Osteocyte (in vitro differentiated cells): ENCODE measurements around the gene UBE2O. TPM values are rescaled to one million over a fixed set of nuclear protein-coding genes. Genes with fewer than 3 reads are reported as not detected.

Experiments
- DNase-seq: peaks from one replicate; pipeline ENCODE4 v3.0.0; 2021; ENCODE audit warnings: mixed read lengths; ENCODE audit not compliant: unreplicated experiment; ENCODE audit errors: extremely low spot score
- H3K27ac Mint-ChIP-seq: one replicate; pipeline ENCODE4 v1.8.0; 2021; ENCODE audit warnings: mild to moderate bottlenecking, mixed read lengths; ENCODE audit not compliant: unreplicated experiment
- H3K27me3 Mint-ChIP-seq: one replicate; pipeline ENCODE4 v1.8.0; 2021; ENCODE audit warnings: mixed read lengths; ENCODE audit not compliant: unreplicated experiment
- H3K36me3 Mint-ChIP-seq: one replicate; pipeline ENCODE4 v1.8.0; 2021; ENCODE audit warnings: mixed read lengths; ENCODE audit not compliant: unreplicated experiment
- H3K4me1 Mint-ChIP-seq: one replicate; pipeline ENCODE4 v1.8.0; 2021; ENCODE audit warnings: mixed read lengths; ENCODE audit not compliant: unreplicated experiment
- H3K4me3 Mint-ChIP-seq: one replicate; pipeline ENCODE4 v1.8.0; 2021; ENCODE audit warnings: mild to moderate bottlenecking, moderate library complexity, mixed read lengths; ENCODE audit not compliant: unreplicated experiment
- H3K9me3 Mint-ChIP-seq: one replicate; pipeline ENCODE4 v1.8.0; 2021; ENCODE audit warnings: mixed read lengths; ENCODE audit not compliant: unreplicated experiment
- long read RNA-seq: library from polyadenylated mRNA; unstranded; transcript quantifications from one replicate; pipeline ENCODE4 v2.0.0, GENCODE V29; 2021
- total RNA-seq: library from RNA; stranded (reverse); gene quantifications from 2 replicates; pipeline ENCODE4 v1.2.1, GENCODE V29; 2021
- TF ChIP-seq, protein P1 (sequence below): fragments of 200-600 bp; sonication (generic); IDR thresholded peaks from 2 replicates; pipeline ENCODE4 v1.5.0; 2021; ENCODE audit warnings: antibody characterized with exemption, mild to moderate bottlenecking, moderate library complexity

UBE2O gene
- 30.7 and 32.4 TPM in 2 replicates for total RNA-seq
- long read RNA-seq, partial matches to known transcripts, result 3 of 4 reads
- long read RNA-seq, other reads (novel, unspliced or antisense), result 1 of 4 reads

GRCh38 chr17:76452660-76453430 is at the start of gene UBE2O:
UBE2O (minus strand) TSS chr17:76453152; CDS start chr17:76453141, 11 bp downstream.
- DNase-seq, result peak; percentile 96
- H3K27ac Mint-ChIP-seq, result peak within 1 kb of the TSS; percentile 81
- peaks cover 33% of the 10 kb centered on the region for H3K4me1 Mint-ChIP-seq
- peak within 1 kb of the TSS; percentile 83 for H3K4me3 Mint-ChIP-seq
- H3K36me3 Mint-ChIP-seq, result no peaks in the 10 kb centered on the region
- H3K27me3 Mint-ChIP-seq, result no peaks in the 10 kb centered on the region
- TF ChIP-seq, protein P1, sequence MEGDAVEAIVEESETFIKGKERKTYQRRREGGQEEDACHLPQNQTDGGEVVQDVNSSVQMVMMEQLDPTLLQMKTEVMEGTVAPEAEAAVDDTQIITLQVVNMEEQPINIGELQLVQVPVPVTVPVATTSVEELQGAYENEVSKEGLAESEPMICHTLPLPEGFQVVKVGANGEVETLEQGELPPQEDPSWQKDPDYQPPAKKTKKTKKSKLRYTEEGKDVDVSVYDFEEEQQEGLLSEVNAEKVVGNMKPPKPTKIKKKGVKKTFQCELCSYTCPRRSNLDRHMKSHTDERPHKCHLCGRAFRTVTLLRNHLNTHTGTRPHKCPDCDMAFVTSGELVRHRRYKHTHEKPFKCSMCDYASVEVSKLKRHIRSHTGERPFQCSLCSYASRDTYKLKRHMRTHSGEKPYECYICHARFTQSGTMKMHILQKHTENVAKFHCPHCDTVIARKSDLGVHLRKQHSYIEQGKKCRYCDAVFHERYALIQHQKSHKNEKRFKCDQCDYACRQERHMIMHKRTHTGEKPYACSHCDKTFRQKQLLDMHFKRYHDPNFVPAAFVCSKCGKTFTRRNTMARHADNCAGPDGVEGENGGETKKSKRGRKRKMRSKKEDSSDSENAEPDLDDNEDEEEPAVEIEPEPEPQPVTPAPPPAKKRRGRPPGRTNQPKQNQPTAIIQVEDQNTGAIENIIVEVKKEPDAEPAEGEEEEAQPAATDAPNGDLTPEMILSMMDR, result peak; percentile 60
- no peaks in the 10 kb centered on the region for H3K9me3 Mint-ChIP-seq

DNA sequence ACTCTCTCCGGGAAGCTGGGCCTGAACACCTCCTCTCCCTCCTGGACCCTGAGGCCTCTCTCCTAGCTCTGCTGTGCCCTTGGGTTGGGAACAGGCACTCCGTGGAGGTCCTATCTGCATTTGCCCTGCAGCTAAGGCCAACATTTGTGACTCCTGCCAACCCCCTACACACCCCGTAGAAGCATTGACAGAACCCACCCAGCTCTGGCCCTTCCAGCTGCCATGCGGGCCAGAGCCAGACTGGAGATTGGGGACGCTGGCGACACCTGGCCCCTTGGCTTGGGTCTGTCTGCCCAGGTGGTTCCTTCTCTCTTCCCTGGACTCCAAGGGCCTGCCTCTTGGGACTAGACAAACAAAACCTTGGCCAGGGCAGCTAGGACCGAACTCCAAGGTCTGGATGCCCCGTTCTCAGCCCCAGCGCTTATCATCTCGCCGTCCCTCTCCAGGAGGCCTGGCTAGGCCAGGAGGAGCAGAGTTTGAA is 48.9 kb upstream of the UBE2O start:
- peak overlapping the region; percentile 89 for H3K27ac Mint-ChIP-seq
- no peaks in the 10 kb centered on the region for H3K9me3 Mint-ChIP-seq
- H3K36me3 Mint-ChIP-seq, result no peaks in the 10 kb centered on the region
- peaks cover 1% of the 10 kb centered on the region for H3K27me3 Mint-ChIP-seq
- peaks cover 47% of the 10 kb centered on the region for H3K4me1 Mint-ChIP-seq
- no peak for DNase-seq
- peak overlapping the region; percentile 81 for H3K4me3 Mint-ChIP-seq
- TF ChIP-seq, protein P1, result no peak

- Mint-ChIP-seq H3K27ac (peak within 1 kb of the TSS; percentile 89), H3K36me3 (no peaks in the 10 kb centered on the region)
These were observed 48.3 kb upstream of the UBE2O start, which contains the start of gene RHBDF2 for GRCh38 chr17:76501018-76501826. RHBDF2 (minus strand) TSS chr17:76501423; CDS start chr17:76481524, 19,899 bp downstream.

DNA sequence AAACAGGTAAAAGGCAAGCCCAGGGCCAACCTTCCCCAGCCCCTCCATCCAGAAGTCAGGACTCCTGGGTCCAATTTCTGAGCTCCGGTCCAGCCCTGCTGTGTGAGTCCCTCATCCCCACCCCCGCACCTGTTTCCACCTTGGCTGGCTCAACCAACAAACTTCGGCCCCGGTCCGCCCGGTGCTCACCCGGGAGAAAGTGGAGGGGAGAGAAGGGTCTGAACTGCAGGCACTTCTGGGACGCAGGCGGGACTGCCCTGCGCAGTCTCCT is 47.7 kb upstream of the UBE2O start:
- Mint-ChIP-seq H3K4me3 (peak overlapping the region; percentile 70), H3K27me3 (no peaks in the 10 kb centered on the region), H3K4me1 (peaks cover 53% of the 10 kb centered on the region), H3K27ac (no peak overlapping the region), H3K9me3 (no peaks in the 10 kb centered on the region), H3K36me3 (no peaks in the 10 kb centered on the region)
- DNase-seq, result no peak
- TF ChIP-seq, protein P1, result no peak

More at GRCh38 chr17:76501018-76501826, 48.3 kb upstream of the UBE2O start, which contains the start of gene RHBDF2:
- H3K27me3 Mint-ChIP-seq, result no peaks in the 10 kb centered on the region
- H3K4me1 Mint-ChIP-seq, result peaks cover 51% of the 10 kb centered on the region
- peak within 1 kb of the TSS; percentile 81 for H3K4me3 Mint-ChIP-seq
- H3K9me3 Mint-ChIP-seq, result no peaks in the 10 kb centered on the region
- DNase-seq, result peak; percentile 94
- TF ChIP-seq, protein P1, result no peak
